ENCODE data around the gene PLEK2.

- TF ChIP-seq TFE3 (CRISPR knock-in tag; IDR thresholded peaks at IDR 0.05), result no peak
- TF ChIP-seq ZBTB49 (CRISPR knock-in tag; IDR thresholded peaks at IDR 0.05; ENCODE audit: borderline replicate concordance), result no peak
- TF ChIP-seq ZNF597 (CRISPR knock-in tag; IDR thresholded peaks at IDR 0.05), result no peak
These were observed 41.1 kb downstream of the PLEK2 start for GRCh38 chr14:67370830-67371229.
